ENCODE results near the gene SMIM44. TPM values are rescaled to one million over a fixed set of nuclear protein-coding genes. Genes with fewer than 3 reads are reported as not detected.
A peak's percentile ranks its signal among the peaks of the same experiment; 100 is the strongest.

Gene SMIM44
- total RNA-seq, 1 experiment from 2014 or later = not detected

- Histone ChIP-seq H4K8ac (replicated peaks; ENCODE audit: insufficient read length, low read depth, low read length) (no peak overlapping the region), H2AFZ (ENCODE audit: low read length) (no peak overlapping the region), H3K56ac (ENCODE audit: insufficient read length, low read depth, low read length) (no peak overlapping the region), H3K27ac (ENCODE audit: insufficient read length, low read depth, low read length) (no peak overlapping the region), H3K4me1 (ENCODE audit: insufficient read depth, low read length) (no peaks in the 10 kb centered on the region), H2BK12ac (ENCODE audit: insufficient read length, low read depth, low read length) (no peak overlapping the region), H3K14ac (ENCODE audit: insufficient read depth, low read length) (no peak overlapping the region), H4K5ac (ENCODE audit: insufficient read length, low read depth, low read length) (no peak overlapping the region), H3K9me3 (ENCODE audit: control insufficient read depth, low read depth, low read length) (no peaks in the 10 kb centered on the region), H3K18ac (ENCODE audit: insufficient read length, low read depth, low read length) (no peak overlapping the region), H3K79me1 (ENCODE audit: insufficient read depth, low read depth, low read length, poor library complexity, severe bottlenecking) (no peaks in the 10 kb centered on the region), H3K23ac (ENCODE audit: insufficient read length, low read depth, low read length) (no peak overlapping the region), H4K91ac (ENCODE audit: insufficient read length, low read depth, low read length) (no peak overlapping the region), H2AK5ac (ENCODE audit: insufficient read length, low read length) (no peak overlapping the region), H3K4me2 (ENCODE audit: insufficient read depth, insufficient read length, low read length) (no peak overlapping the region), H3K79me2 (ENCODE audit: insufficient read depth, low read length) (no peaks in the 10 kb centered on the region), H2BK20ac (ENCODE audit: low read depth, low read length, poor library complexity, severe bottlenecking) (no peak overlapping the region), H3T11ph (ENCODE audit: low read length) (no peak overlapping the region), H2BK15ac (ENCODE audit: low read depth, low read length) (no peak overlapping the region), H3K27me3 (ENCODE audit: insufficient read depth, low read length) (no peaks in the 10 kb centered on the region), H4K20me1 (ENCODE audit: control insufficient read depth, insufficient read depth, insufficient read length) (no peaks in the 10 kb centered on the region), H3K4ac (ENCODE audit: low read depth, low read length) (no peak overlapping the region), H2BK120ac (ENCODE audit: low read depth, low read length, poor library complexity, severe bottlenecking) (no peak overlapping the region), H3K9ac (ENCODE audit: extremely low read depth, insufficient read length, low read length) (no peak overlapping the region), H3K23me2 (ENCODE audit: insufficient read length, low read depth, low read length, poor library complexity, severe bottlenecking) (peaks cover 4% of the 10 kb centered on the region), H2BK5ac (ENCODE audit: insufficient read length, low read length) (no peak overlapping the region)
- H3K9me3 Mint-ChIP-seq = peaks cover 0 to 8% of the 10 kb centered on the region in 2 experiments; a peak in 1 of 5 replicates
- H3K36me3 Mint-ChIP-seq (ENCODE audit: insufficient read depth in 1 of 3, low read depth in 3 of 3) = no peaks in the 10 kb centered on the region; a peak in 1 of 7 replicates
- peak; percentile 71 for DNase-seq
- no peak for TF ChIP-seq CTCF (conservative IDR thresholded peaks at IDR 0.05)
- H3K4me1 Mint-ChIP-seq = peaks cover 8 to 23% of the 10 kb centered on the region in 2 experiments
- WGBS (ENCODE audit: extremely low coverage, insufficient read length, low lambda C conversion rate) = no CpG with 5 or more reads among the region's 9 CpGs
- 0 out of 5 replicates have a peak overlapping the region, but pooled peaks of 1 of the 2 experiments have one; percentile 44 for H3K4me3 Mint-ChIP-seq
- H3K27ac Mint-ChIP-seq = no peak overlapping the region
- H3K27me3 Mint-ChIP-seq (ENCODE audit: low read depth) = peaks cover 7% of the 10 kb centered on the region
These were observed 3.4 kb downstream of the SMIM44 start for GRCh38 chr19:3479834-3480215.
